Liver (tissue), 3 donors: Measurements from ENCODE around the gene PCED1B.

Experiments used
- ATF3 ChIP-seq: IDR thresholded peaks from 2 replicates; pipeline ENCODE4 v1.6.1; 2016; ENCODE audit warnings: antibody characterized with exemption
- FOXA1 ChIP-seq: IDR thresholded peaks from 2 replicates; pipeline ENCODE4 v1.6.1; 2016; ENCODE audit warnings: antibody characterized with exemption
- RAD21 ChIP-seq, 2 donors: IDR thresholded peaks; 2 replicates each; pipeline ENCODE4 v1.6.1; 2016; ENCODE audit warnings: antibody characterized with exemption in 2 of 2, mild to moderate bottlenecking in 2 of 2
- TAF1 ChIP-seq: conservative IDR thresholded peaks from 2 replicates; pipeline ENCODE4 v1.6.1; 2016; ENCODE audit warnings: antibody characterized with exemption, mild to moderate bottlenecking
- TF ChIP-seq, protein P1 (sequence below): fragments of 150-350 bp; IDR thresholded peaks from 2 replicates; pipeline ENCODE4 v1.5.1; 2017; ENCODE audit warnings: improper control_type of control experiment, low read depth, low read length; ENCODE audit not compliant: missing input control
- TF ChIP-seq, protein P2 (sequence below): IDR thresholded peaks from 2 replicates; pipeline ENCODE4 v1.6.1; 2016; ENCODE audit warnings: antibody characterized with exemption, mild to moderate bottlenecking
- TF ChIP-seq, protein P3 (sequence below): IDR thresholded peaks from 2 replicates; pipeline ENCODE4 v1.6.1; 2016; ENCODE audit warnings: antibody characterized with exemption
- donor health status: healthy.
- donor health status: healthy.

- TF ChIP-seq, protein P1, sequence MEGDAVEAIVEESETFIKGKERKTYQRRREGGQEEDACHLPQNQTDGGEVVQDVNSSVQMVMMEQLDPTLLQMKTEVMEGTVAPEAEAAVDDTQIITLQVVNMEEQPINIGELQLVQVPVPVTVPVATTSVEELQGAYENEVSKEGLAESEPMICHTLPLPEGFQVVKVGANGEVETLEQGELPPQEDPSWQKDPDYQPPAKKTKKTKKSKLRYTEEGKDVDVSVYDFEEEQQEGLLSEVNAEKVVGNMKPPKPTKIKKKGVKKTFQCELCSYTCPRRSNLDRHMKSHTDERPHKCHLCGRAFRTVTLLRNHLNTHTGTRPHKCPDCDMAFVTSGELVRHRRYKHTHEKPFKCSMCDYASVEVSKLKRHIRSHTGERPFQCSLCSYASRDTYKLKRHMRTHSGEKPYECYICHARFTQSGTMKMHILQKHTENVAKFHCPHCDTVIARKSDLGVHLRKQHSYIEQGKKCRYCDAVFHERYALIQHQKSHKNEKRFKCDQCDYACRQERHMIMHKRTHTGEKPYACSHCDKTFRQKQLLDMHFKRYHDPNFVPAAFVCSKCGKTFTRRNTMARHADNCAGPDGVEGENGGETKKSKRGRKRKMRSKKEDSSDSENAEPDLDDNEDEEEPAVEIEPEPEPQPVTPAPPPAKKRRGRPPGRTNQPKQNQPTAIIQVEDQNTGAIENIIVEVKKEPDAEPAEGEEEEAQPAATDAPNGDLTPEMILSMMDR: no peak
- no peak for TF ChIP-seq RAD21 (IDR thresholded peaks at IDR 0.05)
- TF ChIP-seq ATF3: no peak
- no peak for TF ChIP-seq TAF1
- TF ChIP-seq, protein P2, sequence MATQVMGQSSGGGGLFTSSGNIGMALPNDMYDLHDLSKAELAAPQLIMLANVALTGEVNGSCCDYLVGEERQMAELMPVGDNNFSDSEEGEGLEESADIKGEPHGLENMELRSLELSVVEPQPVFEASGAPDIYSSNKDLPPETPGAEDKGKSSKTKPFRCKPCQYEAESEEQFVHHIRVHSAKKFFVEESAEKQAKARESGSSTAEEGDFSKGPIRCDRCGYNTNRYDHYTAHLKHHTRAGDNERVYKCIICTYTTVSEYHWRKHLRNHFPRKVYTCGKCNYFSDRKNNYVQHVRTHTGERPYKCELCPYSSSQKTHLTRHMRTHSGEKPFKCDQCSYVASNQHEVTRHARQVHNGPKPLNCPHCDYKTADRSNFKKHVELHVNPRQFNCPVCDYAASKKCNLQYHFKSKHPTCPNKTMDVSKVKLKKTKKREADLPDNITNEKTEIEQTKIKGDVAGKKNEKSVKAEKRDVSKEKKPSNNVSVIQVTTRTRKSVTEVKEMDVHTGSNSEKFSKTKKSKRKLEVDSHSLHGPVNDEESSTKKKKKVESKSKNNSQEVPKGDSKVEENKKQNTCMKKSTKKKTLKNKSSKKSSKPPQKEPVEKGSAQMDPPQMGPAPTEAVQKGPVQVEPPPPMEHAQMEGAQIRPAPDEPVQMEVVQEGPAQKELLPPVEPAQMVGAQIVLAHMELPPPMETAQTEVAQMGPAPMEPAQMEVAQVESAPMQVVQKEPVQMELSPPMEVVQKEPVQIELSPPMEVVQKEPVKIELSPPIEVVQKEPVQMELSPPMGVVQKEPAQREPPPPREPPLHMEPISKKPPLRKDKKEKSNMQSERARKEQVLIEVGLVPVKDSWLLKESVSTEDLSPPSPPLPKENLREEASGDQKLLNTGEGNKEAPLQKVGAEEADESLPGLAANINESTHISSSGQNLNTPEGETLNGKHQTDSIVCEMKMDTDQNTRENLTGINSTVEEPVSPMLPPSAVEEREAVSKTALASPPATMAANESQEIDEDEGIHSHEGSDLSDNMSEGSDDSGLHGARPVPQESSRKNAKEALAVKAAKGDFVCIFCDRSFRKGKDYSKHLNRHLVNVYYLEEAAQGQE: no peak
- TF ChIP-seq, protein P3, sequence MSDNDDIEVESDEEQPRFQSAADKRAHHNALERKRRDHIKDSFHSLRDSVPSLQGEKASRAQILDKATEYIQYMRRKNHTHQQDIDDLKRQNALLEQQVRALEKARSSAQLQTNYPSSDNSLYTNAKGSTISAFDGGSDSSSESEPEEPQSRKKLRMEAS: no peak
- TF ChIP-seq FOXA1: no peak
Measured at GRCh38 chr12:47099610-47100009, 20.2 kb downstream of the PCED1B start.
